T-cell (primary cell): ENCODE measurements around the gene KPNA1. TPM values are rescaled to one million over a fixed set of nuclear protein-coding genes. Genes with fewer than 3 reads are reported as not detected.

ENCODE experiments used
- ATAC-seq, 4 experiments: fragments of 200-7000 bp in 3 of 4; fragments of 150-1000 bp in 1 of 4; cut with Tn5 transposase; replicated peaks in 1 of 4; 1 replicate in 3 of 4; 2 replicates in 1 of 4; pipeline ENCODE4 v1.10.0; 2021; ENCODE audit warnings: moderate library complexity in 3 of 4, mild to moderate bottlenecking in 2 of 4, moderate number of reproducible peaks in 1 of 4
- CTCF ChIA-PET, 2 donors: fragments of 300-600 bp; sonication (Branson Sonifier 250); formaldehyde crosslinking; loops; one replicate each; lab custom pipeline; 2022; ENCODE audit warnings: antibody characterized with exemption in 2 of 2; lab: Charles Lee
- POLR2A ChIA-PET, 2 donors: fragments of 300-600 bp; sonication (Branson Sonifier 250); formaldehyde crosslinking; loops; one replicate each; lab custom pipeline; 2022; ENCODE audit warnings: antibody characterized with exemption in 2 of 2; lab: Charles Lee
- DNase-seq, 35 experiments: peaks; one replicate each; pipeline versions ENCODE4 v3.0.0 to v3.0.0-alpha.2; 2013 to 2023
- H3K27ac ChIP-seq: one replicate; pipeline ENCODE4 v1.5.1; 2013; ENCODE audit warnings: low read length
- H3K27me3 ChIP-seq, 2 experiments: replicated peaks in 1 of 2; 1 replicate in 1 of 2; 2 replicates in 1 of 2; pipeline versions ENCODE4 v1.6.1 to v1.7.0; 2013; ENCODE audit warnings: low read length in 1 of 2, mixed read lengths in 1 of 2; ENCODE audit not compliant: control insufficient read depth in 2 of 2, insufficient read depth in 2 of 2; ENCODE audit errors: extremely low read depth in 1 of 2
- H3K36me3 ChIP-seq, 2 donors: 1 replicate in 1 of 2; 2 replicates in 1 of 2; pipeline versions ENCODE4 v1.6.1 to v1.7.0; 2013; ENCODE audit warnings: low read length in 1 of 2; ENCODE audit not compliant: control insufficient read depth in 2 of 2, insufficient read depth in 1 of 2; ENCODE audit errors: extremely low read depth in 1 of 2
- H3K4me1 ChIP-seq, 2 experiments: 1 replicate in 1 of 2; 2 replicates in 1 of 2; pipeline versions ENCODE4 v1.6.1 to v1.7.0; 2013; ENCODE audit warnings: low read length in 2 of 2, mixed read lengths in 1 of 2; ENCODE audit not compliant: insufficient read depth in 2 of 2, control insufficient read depth in 1 of 2; ENCODE audit errors: extremely low read depth in 1 of 2
- H3K4me3 ChIP-seq, 2 donors: 1 replicate in 1 of 2; 2 replicates in 1 of 2; pipeline versions ENCODE4 v1.5.1 to v1.7.0; 2013; ENCODE audit warnings: mild to moderate bottlenecking in 2 of 2, low read length in 1 of 2, moderate library complexity in 1 of 2; ENCODE audit not compliant: control insufficient read depth in 1 of 2; ENCODE audit errors: extremely low read depth in 1 of 2
- H3K9me3 ChIP-seq: 2 replicates; pipeline ENCODE4 v1.7.0; 2013
- H3K27ac Mint-ChIP-seq, 2 donors: one replicate each; pipeline ENCODE4 v1.8.0; 2020 to 2021; ENCODE audit warnings: mild to moderate bottlenecking in 2 of 2, mixed read lengths in 2 of 2
- H3K27me3 Mint-ChIP-seq, 2 donors: one replicate each; pipeline ENCODE4 v1.8.0; 2021 to 2022; ENCODE audit warnings: mixed read lengths in 2 of 2
- H3K36me3 Mint-ChIP-seq: one replicate; pipeline ENCODE4 v1.8.0; 2021; ENCODE audit warnings: mixed read lengths
- H3K4me1 Mint-ChIP-seq, 3 donors: one replicate each; pipeline ENCODE4 v1.8.0; 2020 to 2022; ENCODE audit warnings: mixed read lengths in 3 of 3, mild to moderate bottlenecking in 1 of 3
- H3K4me3 Mint-ChIP-seq, 3 donors: one replicate each; pipeline ENCODE4 v1.8.0; 2020 to 2022; ENCODE audit warnings: mild to moderate bottlenecking in 3 of 3, mixed read lengths in 3 of 3, moderate library complexity in 3 of 3
- H3K9me3 Mint-ChIP-seq, 3 donors: one replicate each; pipeline ENCODE4 v1.8.0; 2020 to 2022; ENCODE audit warnings: mixed read lengths in 3 of 3
- WGBS: methylation state at CpG from one replicate; pipeline ENCODE4 v1.1.5; 2013; ENCODE audit warnings: missing lambda C conversion rate; ENCODE audit not compliant: insufficient coverage; 5-methylcytosine and 5-hydroxymethylcytosine counted together
- total RNA-seq, 35 experiments: library from RNA in 6 of 35; stranded (reverse) in 6 of 35; fragments of 120-200 nt in 1 of 35; gene quantifications; one replicate each; pipeline versions ENCODE4 v1.2.1 to v1.2.4 and lab custom pipeline; 2013 to 2026

The KPNA1 gene
- total RNA-seq: 10 to 100 TPM; 55.2 to 65.0 (median 57.5) TPM
- 39.8 TPM for total RNA-seq (2013)
- 57.3 to 164 (median 97.1) reads per million in 29 experiments for total RNA-seq (lab: John Stamatoyannopoulos, UW)

DNA sequence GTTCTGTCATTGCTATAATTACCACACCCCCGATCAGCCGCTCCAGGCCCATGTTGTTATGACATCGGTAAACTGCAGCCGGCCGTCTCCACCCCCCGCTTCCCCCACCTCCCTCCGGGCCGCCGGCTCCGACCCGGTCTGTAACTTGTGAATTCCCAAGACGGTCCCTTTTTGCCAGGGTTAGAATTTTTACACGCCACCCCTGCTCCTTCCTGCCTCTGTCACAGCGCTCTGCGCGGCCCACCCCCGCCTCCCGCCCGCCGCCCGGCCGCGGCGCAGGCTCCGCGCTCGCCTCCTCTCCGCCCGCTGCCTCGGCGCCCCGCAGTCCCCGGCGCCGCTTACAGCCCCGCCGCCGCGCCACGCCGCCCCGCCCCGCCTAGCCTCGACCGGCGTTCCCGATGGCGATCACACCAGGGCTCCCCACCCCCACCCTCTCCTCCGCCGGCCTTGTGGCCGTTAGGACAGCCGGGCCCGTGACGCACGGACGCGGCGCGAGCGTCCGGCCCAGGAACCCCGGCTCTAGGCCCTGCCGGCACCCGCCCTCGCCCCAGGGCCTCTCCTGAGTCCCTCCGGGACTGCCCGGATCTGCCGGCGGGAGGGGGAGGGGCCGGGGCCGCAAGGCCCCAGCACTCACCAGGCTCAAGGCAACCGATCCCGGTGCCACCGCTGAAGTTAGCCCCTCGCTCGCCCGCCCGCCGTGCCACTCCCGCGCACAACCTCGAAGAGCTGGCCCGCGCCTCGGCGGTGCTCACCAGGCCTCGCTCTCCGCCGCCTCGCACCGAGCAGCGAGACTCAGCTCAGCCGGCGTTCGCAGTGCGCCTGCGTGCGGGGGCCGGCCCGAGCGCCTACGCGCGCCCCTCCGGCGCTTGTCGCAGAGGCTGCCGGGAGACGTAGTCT is at the start of gene KPNA1:
Gene KPNA1, minus strand, starts transcription at position 817 of the 897 bp plus-strand sequence. CDS start 18,374 bp downstream, outside the sequence.
- Histone ChIP-seq H3K27ac (peak within 1 kb of the TSS; percentile 82), H3K4me1 (peaks cover 6 to 17% of the 10 kb centered on the region in 2 experiments), H3K4me3 (peak within 1 kb of the TSS; percentile 61 to 62), H3K27me3 (no peaks in the 10 kb centered on the region), H3K9me3 (no peaks in the 10 kb centered on the region), H3K36me3 (no peaks in the 10 kb centered on the region)
- H3K4me3 Mint-ChIP-seq: peak within 1 kb of the TSS; percentile 82 to 87 (median 84)
- WGBS: 0% methylated on average over 103 of the region's 109 CpGs
- peak within 1 kb of the TSS; percentile 89 to 91 for H3K27ac Mint-ChIP-seq
- DNase-seq (peak; percentile 73 to 93 (median 83)), ATAC-seq (peak; percentile 88 to 93 (median 91))
- peaks cover 21% of the 10 kb centered on the region for H3K36me3 Mint-ChIP-seq
- ChIA-PET CTCF (interaction anchor here (0.5 to 1.7 kb wide), 7 partner anchors 13 to 130 kb away, joined by 3 to 7 read pairs (median 3); partner anchors contain the start of genes DTX3L (in 1 of the 2), FAM162A (in 1 of the 2), PARP9 (in 1 of the 2) and WDR5B (in 1 of the 2)), POLR2A (interaction anchor here (0.5 to 1.6 kb wide), 13 partner anchors 10 to 836 kb away, joined by 3 to 11 read pairs (median 4); partner anchors contain the start of genes MIX23 (in 2 of the 2), FAM162A (in 1 of the 2), SEC22A (in 1 of the 2) and WDR5B (in 1 of the 2))
- peaks cover 0 to 7% (median 6%) of the 10 kb centered on the region in 3 donors for H3K9me3 Mint-ChIP-seq
- no peaks in the 10 kb centered on the region for H3K27me3 Mint-ChIP-seq
- H3K4me1 Mint-ChIP-seq: peaks cover 45 to 51% (median 48%) of the 10 kb centered on the region in 3 donors

DNA sequence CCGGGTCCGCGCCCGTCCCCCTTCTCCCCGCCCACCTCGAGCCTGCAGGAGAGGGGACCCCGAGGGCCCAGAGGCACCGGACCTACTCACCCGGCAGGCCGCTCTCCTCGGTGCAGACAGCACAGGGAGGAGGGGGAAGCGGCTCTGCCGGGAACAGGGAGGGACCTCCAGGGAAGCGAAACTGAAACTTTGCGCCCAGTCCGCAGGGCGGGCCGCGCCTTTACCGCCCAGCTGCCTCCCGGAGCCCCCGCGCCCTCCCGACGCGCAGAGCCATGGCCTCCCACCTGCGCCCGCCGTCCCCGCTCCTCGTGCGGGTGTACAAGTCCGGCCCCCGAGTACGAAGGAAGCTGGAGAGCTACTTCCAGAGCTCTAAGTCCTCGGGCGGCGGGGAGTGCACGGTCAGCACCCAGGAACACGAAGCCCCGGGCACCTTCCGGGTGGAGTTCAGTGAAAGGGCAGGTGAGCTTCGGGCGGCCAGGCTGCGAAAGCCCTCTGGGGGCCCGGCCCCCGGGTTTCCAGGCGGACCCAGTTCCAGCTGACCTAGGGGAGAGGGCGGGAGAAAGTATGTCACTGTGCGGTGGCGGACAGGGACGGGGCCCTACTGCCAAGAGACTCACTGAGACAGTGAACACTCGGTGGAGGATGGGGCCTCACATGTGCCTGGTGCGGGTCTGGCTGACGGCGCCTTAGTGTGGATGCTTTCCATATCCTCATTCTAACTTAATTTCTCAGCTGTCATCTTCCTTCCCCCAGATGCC is 49.6 kb upstream of the KPNA1 start, which contains the start of the genes DTX3L and PARP9:
Gene DTX3L, plus strand, starts transcription at position 184 of the 758 bp plus-strand sequence. Its CDS starts 89 bp downstream, at position 273.
Gene PARP9, minus strand, starts transcription at position 146 of the 758 bp plus-strand sequence. CDS start 4,680 bp downstream, outside the sequence.
- Histone ChIP-seq H3K36me3 (peaks cover 0 to 39% of the 10 kb centered on the region in 2 donors), H3K27me3 (no peaks in the 10 kb centered on the region), H3K9me3 (no peaks in the 10 kb centered on the region), H3K27ac (peak within 1 kb of the TSS; percentile 88), H3K4me1 (peaks cover 20 to 48% of the 10 kb centered on the region in 2 experiments), H3K4me3 (peak within 1 kb of the TSS; percentile 76 to 82)
- H3K4me1 Mint-ChIP-seq: peaks cover 80 to 90% (median 81%) of the 10 kb centered on the region in 3 donors
- under 1% methylated on average over 48 of the region's 56 CpGs for WGBS
- peak; percentile 88 to 93 (median 90) for ATAC-seq
- CTCF ChIA-PET: interaction anchor here (0.8 to 8.0 kb wide), 6 partner anchors 12 to 1968 kb away, joined by 3 to 112 read pairs (median 4); partner anchors contain the start of genes KPNA1 (in 1 of the 2), NDUFB4 (in 1 of the 2), PARP14 (in 1 of the 2) and WDR5B (in 1 of the 2)
- no peaks in the 10 kb centered on the region for H3K9me3 Mint-ChIP-seq
- POLR2A ChIA-PET: interaction anchor here (0.6 kb wide), 3 partner anchors 59 to 700 kb away, joined by 5 to 8 read pairs (median 6); no protein-coding TSS in a partner anchor
- peak within 1 kb of the TSS; percentile 92 to 98 (median 95) for H3K4me3 Mint-ChIP-seq
- peak within 1 kb of the TSS; percentile 97 to 100 for H3K27ac Mint-ChIP-seq
- H3K27me3 Mint-ChIP-seq: no peaks in the 10 kb centered on the region
- H3K36me3 Mint-ChIP-seq: peaks cover 37% of the 10 kb centered on the region
- DNase-seq: peak; percentile 46 to 87 (median 70)

DNA sequence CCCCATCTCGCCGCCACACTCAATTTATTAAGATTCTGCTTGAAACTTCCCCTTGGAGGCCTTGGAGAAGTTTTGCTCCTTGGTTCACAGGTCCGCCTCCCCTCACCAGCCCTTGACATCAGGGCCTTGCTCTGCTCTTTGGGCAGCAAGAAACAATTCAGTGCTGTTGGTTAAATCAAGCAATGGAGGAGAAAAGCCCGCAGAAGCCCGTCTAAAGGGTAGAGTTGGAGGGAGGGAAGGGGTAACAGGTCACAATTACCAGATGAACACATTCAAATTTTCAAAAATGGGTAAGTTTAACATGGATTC is 48.9 kb upstream of the KPNA1 start:
- Mint-ChIP-seq H3K36me3 (peaks cover 36% of the 10 kb centered on the region), H3K4me1 (peaks cover 74 to 83% (median 75%) of the 10 kb centered on the region in 3 donors), H3K4me3 (peak overlapping the region; percentile 92 to 98 (median 95)), H3K9me3 (no peaks in the 10 kb centered on the region), H3K27me3 (no peaks in the 10 kb centered on the region), H3K27ac (peak overlapping the region; percentile 97 to 100)
- no peaks in the 10 kb centered on the region for H3K9me3 ChIP-seq
- ChIA-PET CTCF (interaction anchor here (1.0 to 8.0 kb wide), 4 partner anchors 49 to 148 kb away, joined by 3 to 112 read pairs (median 14); partner anchors contain the start of genes KPNA1 (in 1 of the 2), PARP14 (in 1 of the 2) and WDR5B (in 1 of the 2)), POLR2A (interaction anchor here (0.6 kb wide), 2 partner anchors 58 to 701 kb away, joined by 5 to 8 read pairs; no protein-coding TSS in a partner anchor)
- peaks cover 14 to 48% of the 10 kb centered on the region in 2 experiments for H3K4me1 ChIP-seq
- peak; percentile 5 to 12 (median 6) for ATAC-seq
- 31% methylated on average over 2 of the region's 5 CpGs for WGBS
- H3K36me3 ChIP-seq: peaks cover 0 to 39% of the 10 kb centered on the region in 2 donors
- no peaks in the 10 kb centered on the region for H3K27me3 ChIP-seq
- H3K27ac ChIP-seq: peak overlapping the region; percentile 88
- DNase-seq: peak in 8 of 35 experiments; percentile 3 to 27 (median 9)
- H3K4me3 ChIP-seq: peak overlapping the region; percentile 76 to 82

DNA sequence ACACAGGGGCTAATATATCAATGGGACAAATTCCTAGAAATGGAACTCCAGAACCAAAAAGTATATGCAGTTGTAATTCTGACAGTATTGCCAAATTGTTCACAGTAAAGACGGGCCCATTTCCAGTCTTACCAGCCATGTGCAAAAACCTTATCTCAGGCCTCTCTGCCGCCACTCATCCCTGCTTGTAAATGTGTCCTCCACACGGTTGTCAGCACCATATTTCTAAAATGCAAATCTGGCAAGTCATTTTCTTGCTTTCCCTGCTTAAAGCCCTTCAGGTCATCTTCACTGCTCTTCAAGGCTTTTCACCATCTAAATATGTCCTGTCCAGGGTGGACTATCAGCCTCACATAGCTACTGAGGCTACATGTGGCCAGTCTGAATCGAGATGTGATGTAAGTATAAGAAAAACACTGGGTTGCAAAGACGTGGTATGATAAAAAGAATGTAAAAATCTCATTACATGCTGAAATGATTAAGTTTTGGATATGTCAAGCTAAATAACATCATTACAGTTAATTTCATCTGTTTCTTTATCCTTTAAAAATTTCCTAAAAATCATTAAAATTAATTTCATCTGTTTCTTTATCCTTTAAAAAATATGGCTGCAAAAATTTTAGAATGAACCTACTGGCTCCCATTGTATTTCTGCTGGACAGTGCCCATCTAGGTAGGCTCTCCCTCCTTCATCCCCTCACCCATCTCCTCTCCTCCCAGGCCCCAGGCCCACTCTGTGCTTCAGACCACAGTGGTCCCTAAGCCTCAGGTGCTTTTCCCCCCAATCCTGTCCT is 48.4 kb upstream of the KPNA1 start:
- DNase-seq: no peak
- H3K27me3 ChIP-seq: no peaks in the 10 kb centered on the region
- no peaks in the 10 kb centered on the region for H3K27me3 Mint-ChIP-seq
- peaks cover 11 to 48% of the 10 kb centered on the region in 2 experiments for H3K4me1 ChIP-seq
- H3K9me3 ChIP-seq: no peaks in the 10 kb centered on the region
- peaks cover 34% of the 10 kb centered on the region for H3K36me3 Mint-ChIP-seq
- H3K4me1 Mint-ChIP-seq: peaks cover 69 to 78% (median 70%) of the 10 kb centered on the region in 3 donors
- no peaks in the 10 kb centered on the region for H3K9me3 Mint-ChIP-seq
- H3K4me3 Mint-ChIP-seq: peak overlapping the region; percentile 92 to 98 (median 95)
- peak overlapping the region; percentile 76 to 82 for H3K4me3 ChIP-seq
- no peak for ATAC-seq
- ChIA-PET POLR2A (interaction anchor here in 1 of 2 donors (0.6 kb wide), 1 partner anchor 12 kb away, joined by 6 read pairs; no protein-coding TSS in a partner anchor), CTCF (interaction anchor here (3.2 to 8.0 kb wide), 2 partner anchors 116 to 117 kb away, joined by 26 to 112 read pairs; partner anchors contain the start of gene PARP14 (in 1 of the 2))
- WGBS: 76% methylated on average over 3 of the region's 5 CpGs
- H3K27ac Mint-ChIP-seq: peak overlapping the region; percentile 97 to 100
- peak overlapping the region; percentile 88 for H3K27ac ChIP-seq
- peaks cover 2 to 41% of the 10 kb centered on the region in 2 donors for H3K36me3 ChIP-seq

DNA sequence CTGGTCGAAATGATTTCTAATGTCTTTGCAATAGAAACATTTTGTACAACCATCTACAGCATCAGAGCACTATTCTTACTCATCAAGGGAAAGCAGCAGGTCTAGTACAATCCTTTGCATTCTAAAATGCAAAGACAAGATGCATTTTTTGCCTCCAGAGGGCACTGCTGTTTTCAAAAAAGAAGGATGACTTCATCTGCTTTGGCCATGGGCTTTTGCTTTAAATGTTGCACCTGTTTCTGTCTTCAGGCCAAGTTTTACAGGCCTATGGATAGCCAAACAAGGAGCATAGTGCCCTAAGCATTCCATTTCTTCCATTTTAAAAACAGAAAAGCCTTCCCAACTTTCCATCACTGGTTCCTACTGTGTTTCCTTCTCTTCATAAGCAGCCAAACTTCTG is 45.9 kb upstream of the KPNA1 start:
- H3K9me3 ChIP-seq: no peaks in the 10 kb centered on the region
- H3K27me3 Mint-ChIP-seq: no peaks in the 10 kb centered on the region
- no peaks in the 10 kb centered on the region for H3K9me3 Mint-ChIP-seq
- DNase-seq: peak in 32 of 35 experiments; percentile 14 to 79 (median 48)
- ChIA-PET POLR2A (no interaction called here), CTCF (interaction anchor here (3.2 to 8.0 kb wide), 2 partner anchors 119 kb away, joined by 26 to 112 read pairs; partner anchors contain the start of gene PARP14 (in 1 of the 2))
- no peaks in the 10 kb centered on the region for H3K27me3 ChIP-seq
- 40% methylated on average over 1 of the region's 1 CpG for WGBS
- peak overlapping the region in 2 of 3 donors; percentile 2 to 35 for H3K4me3 Mint-ChIP-seq
- H3K4me1 Mint-ChIP-seq: peaks cover 47 to 56% (median 50%) of the 10 kb centered on the region in 3 donors
- H3K27ac ChIP-seq: no peak overlapping the region
- H3K4me1 ChIP-seq: peaks cover 11 to 30% of the 10 kb centered on the region in 2 experiments
- peak overlapping the region; percentile 56 to 85 for H3K27ac Mint-ChIP-seq
- no peak overlapping the region for H3K4me3 ChIP-seq
- H3K36me3 ChIP-seq: peaks cover 4 to 43% of the 10 kb centered on the region in 2 donors
- peaks cover 36% of the 10 kb centered on the region for H3K36me3 Mint-ChIP-seq
- ATAC-seq: peak; percentile 17 to 25 (median 21)
